GM12878 (cell line): ENCODE data around the gene SMPX. TPM values are rescaled to one million over a fixed set of nuclear protein-coding genes. Genes with fewer than 3 reads are reported as not detected.

Source experiments
- ATAC-seq: fragments of 200-7000 bp; cut with Tn5 transposase; 3 replicates; pipeline ENCODE4 v1.9.1; 2020; ENCODE audit warnings: mild to moderate bottlenecking, moderate library complexity
- BruUV-seq: library from RNA; stranded (reverse); fragments of 400-500 nt; replicated peaks from 2 replicates; lab custom pipeline; 2021; lab: Mats Ljungman, UMichigan
- CTCF ChIA-PET: fragments of 300-600 bp; sonication (Branson Sonifier 250); formaldehyde crosslinking; extraction: SDS; loops from one replicate; lab custom pipeline; 2021; ENCODE audit warnings: inconsistent platforms; lab: Yijun Ruan, JAX
- POLR2A ChIA-PET: fragments of 350-600 bp; formaldehyde crosslinking; extraction: SDS; loops from one replicate; lab custom pipeline; 2021; ENCODE audit warnings: inconsistent platforms; lab: Charles Lee
- RAD21 ChIA-PET: fragments of 300-600 bp; sonication (Branson Sonifier 250); formaldehyde crosslinking; loops from one replicate; lab custom pipeline; 2023; ENCODE audit warnings: antibody characterized with exemption; ENCODE audit not compliant: unreplicated experiment; lab: Charles Lee
- SMC1A ChIA-PET: fragments of 300-600 bp; sonication (Branson Sonifier 250); formaldehyde crosslinking; loops from one replicate; lab custom pipeline; 2023; ENCODE audit not compliant: unreplicated experiment, uncharacterized antibody; lab: Charles Lee
- DNase-seq: peaks from one replicate; pipeline ENCODE4 v3.0.0-alpha.2; 2011; ENCODE audit warnings: low read depth, low spot score
- FAIRE-seq: peaks from 3 replicates; lab custom pipeline; 2011; peaks lifted over from hg19 to GRCh38; lab: Jason Lieb, UNC
- H2AFZ ChIP-seq: 2 replicates; pipeline ENCODE4 v1.6.0; 2011; ENCODE audit warnings: low read depth, low read length, control low read depth; ENCODE audit not compliant: control insufficient read depth
- H3K27ac ChIP-seq: 2 replicates; pipeline ENCODE4 v1.5.1; 2011; ENCODE audit warnings: control low read depth; ENCODE audit not compliant: control insufficient read depth, insufficient read depth
- H3K27me3 ChIP-seq, 2 experiments: replicated peaks in 1 of 2; 2 replicates each; pipeline versions ENCODE4 v1.6.0 to v1.6.1; 2011; ENCODE audit warnings: low read length in 1 of 2; ENCODE audit not compliant: control insufficient read depth in 2 of 2, insufficient read depth in 2 of 2
- H3K36me3 ChIP-seq, 2 experiments: 2 replicates each; pipeline ENCODE4 v1.5.1; 2011; ENCODE audit warnings: low read length in 1 of 2; ENCODE audit not compliant: control insufficient read depth in 2 of 2, insufficient read depth in 2 of 2
- H3K4me1 ChIP-seq: 2 replicates; pipeline ENCODE4 v1.6.1; 2011; ENCODE audit warnings: mild to moderate bottlenecking, low read length, moderate library complexity, mixed read lengths; ENCODE audit not compliant: control insufficient read depth, insufficient read depth
- H3K4me2 ChIP-seq: 2 replicates; pipeline ENCODE4 v1.6.0; 2011; ENCODE audit warnings: control low read depth; ENCODE audit not compliant: control insufficient read depth, insufficient read depth
- H3K4me3 ChIP-seq: fragments of 200-600 bp; sonication (generic); 2 replicates; pipeline ENCODE4 v1.5.1; 2016
- H3K79me2 ChIP-seq: 2 replicates; pipeline ENCODE4 v1.6.0; 2011; ENCODE audit warnings: low read length; ENCODE audit not compliant: control insufficient read depth, insufficient read depth
- H3K9ac ChIP-seq: 2 replicates; pipeline ENCODE4 v1.8.0; 2011; ENCODE audit warnings: low read length, control low read depth, mixed read lengths; ENCODE audit not compliant: control insufficient read depth, insufficient read depth
- H3K9me3 ChIP-seq: replicated peaks from 3 replicates; pipeline ENCODE4 v1.5.1; 2011; ENCODE audit warnings: mild to moderate bottlenecking, low read length; ENCODE audit not compliant: control insufficient read depth, insufficient read depth
- H4K20me1 ChIP-seq: 2 replicates; pipeline ENCODE4 v1.6.0; 2011; ENCODE audit not compliant: control insufficient read depth, insufficient read depth
- DPF2 ChIP-seq: fragments of 450-650 bp; IDR thresholded peaks from 2 replicates; pipeline ENCODE4 v1.6.1; 2017; ENCODE audit warnings: mild to moderate bottlenecking
- E2F8 ChIP-seq: fragments of 450-650 bp; IDR thresholded peaks from 2 replicates; pipeline ENCODE4 v1.6.1; 2018; ENCODE audit warnings: mild to moderate bottlenecking, low read depth, moderate library complexity; ENCODE audit not compliant: partially characterized antibody
- ELK1 ChIP-seq: IDR thresholded peaks from 2 replicates; pipeline ENCODE4 v1.6.1; 2012; ENCODE audit warnings: low read depth, low read length, improper control_type of control experiment
- LARP7 ChIP-seq: fragments of 450-650 bp; IDR thresholded peaks from 2 replicates; pipeline ENCODE4 v1.6.1; 2017; ENCODE audit warnings: mild to moderate bottlenecking
- MYB ChIP-seq: fragments of 150-350 bp; IDR thresholded peaks from 2 replicates; pipeline ENCODE4 v1.6.1; 2014; ENCODE audit warnings: mild to moderate bottlenecking, low read depth, low read length, borderline replicate concordance
- NFXL1 ChIP-seq: fragments of 450-650 bp; IDR thresholded peaks from 2 replicates; pipeline ENCODE4 v1.6.1; 2017; ENCODE audit warnings: antibody characterized with exemption, mild to moderate bottlenecking, borderline replicate concordance
- PBX3 ChIP-seq: IDR thresholded peaks from 2 replicates; pipeline ENCODE4 v1.6.1; 2011; ENCODE audit warnings: mild to moderate bottlenecking, low read depth, low read length, moderate library complexity; ENCODE audit not compliant: insufficient replicate concordance
- POLR2AphosphoS5 ChIP-seq: IDR thresholded peaks from 2 replicates; pipeline ENCODE4 v1.6.1; 2011; ENCODE audit warnings: mild to moderate bottlenecking, low read length, inconsistent platforms
- RAD51 ChIP-seq: fragments of 450-650 bp; IDR thresholded peaks from 2 replicates; pipeline ENCODE4 v1.6.1; 2016; ENCODE audit warnings: moderate library complexity, mild to moderate bottlenecking, inconsistent platforms
- USF1 ChIP-seq: IDR thresholded peaks from 2 replicates; pipeline ENCODE4 v1.6.1; 2011; ENCODE audit warnings: borderline replicate concordance, low read depth, mild to moderate bottlenecking, moderate library complexity, mixed read lengths, low read length; ENCODE audit not compliant: insufficient read depth; ENCODE audit errors: extremely low read length
- WGBS: methylation state at CpG from one replicate; pipeline ENCODE4 v1.1.6; 2016; ENCODE audit warnings: low lambda C conversion rate; ENCODE audit not compliant: insufficient replicate concordance, insufficient coverage; ENCODE audit errors: missing lambda C conversion rate; 5-methylcytosine and 5-hydroxymethylcytosine counted together
- in situ Hi-C: fragments of 300-500 bp; cut with MboI; formaldehyde crosslinking; loops from 9 replicates; pipeline ENCODE4 v1.14.3; 2018; ENCODE audit warnings: mixed read lengths
- intact Hi-C: fragments of 100-400 bp; cut with micrococcal nuclease; formaldehyde crosslinking; loops from one replicate; pipeline ENCODE4 v1.14.2; 2022; ENCODE audit not compliant: unreplicated experiment
- polyA plus RNA-seq, 11 experiments: library from polyadenylated mRNA; depleted of rRNA in 4 of 11; unstranded in 6 of 11; stranded (reverse) in 5 of 11; fragments of >200 nt; fragmentation: Nextera tagmentation in 4 of 11; fragmentation: Illumina TruSeq in 1 of 11; extraction: Ambion mirVana in 4 of 11; extraction: Trizol in 1 of 11; gene quantifications; 1 replicate in 1 of 11; 2 replicates in 10 of 11; pipeline versions ENCODE4 v1.2.1 to v1.2.3, GENCODE V29; 2011 to 2016; ENCODE audit warnings: inconsistent platforms in 2 of 11, missing spikeins in 2 of 11, low read depth in 1 of 11
- total RNA-seq, 4 experiments: library from RNA; depleted of rRNA in 3 of 4; stranded (reverse); fragments of >200 nt in 3 of 4; fragmentation: Illumina TruSeq in 1 of 4; extraction: Trizol in 1 of 4; gene quantifications; 2 replicates each; pipeline versions ENCODE4 v1.2.1 to v1.2.3, GENCODE V29; 2013 to 2021

The SMPX gene
- total and polyA plus RNA-seq, 10 of the 15 experiments (the other 5 are each of a cell fraction or from before 2014, with no cell fraction given): 0.08 to 0.09 TPM; not detected in 8

- TF ChIP-seq USF1 (no peak), DPF2 (no peak), MYB (no peak)
These were observed 36.7 kb downstream of the SMPX start (continued) for GRCh38 chrX:21721195-21721594.

- Histone ChIP-seq H4K20me1 (no peaks in the 10 kb centered on the region), H3K27me3 (no peaks in the 10 kb centered on the region), H3K4me2 (no peak overlapping the region), H2AFZ (no peak overlapping the region), H3K4me3 (no peak overlapping the region), H3K9ac (no peak overlapping the region), H3K4me1 (no peaks in the 10 kb centered on the region), H3K27ac (no peak overlapping the region), H3K36me3 (no peaks in the 10 kb centered on the region), H3K79me2 (no peaks in the 10 kb centered on the region), H3K9me3 (no peaks in the 10 kb centered on the region)
- ChIA-PET CTCF (no interaction called here), SMC1A (interaction anchor here (0.6 kb wide), 1 partner anchor 480 kb away, joined by 3 read pairs; no protein-coding TSS in a partner anchor), POLR2A (no interaction called here), RAD21 (no interaction called here)
- DNase-seq: no peak
- TF ChIP-seq RAD51 (no peak), LARP7 (no peak), NFXL1 (no peak), PBX3 (no peak), POLR2AphosphoS5 (no peak), E2F8 (no peak), ELK1 (no peak)
- no TSS peak for BruUV-seq
- in situ Hi-C loops (no loop called here), intact Hi-C loops (no loop called here)
- 45% methylated on average over 5 of the region's 5 CpGs for WGBS
- no peak for FAIRE-seq
- ATAC-seq: no peak
These were observed 39.3 kb downstream of the SMPX start for GRCh38 chrX:21718575-21718974.
